ENCODE data around the gene GRIN3B. TPM values are rescaled to one million over a fixed set of nuclear protein-coding genes. Genes with fewer than 3 reads are reported as not detected.

Gene GRIN3B
- 0.95 and 2.3 TPM in 2 replicates for total RNA-seq

GRCh38 chr19:1000095-1000494 is at the start of gene GRIN3B:
Gene GRIN3B (plus strand): TSS chr19:1000419. CDS start chr19:1000438, 19 bp downstream.

GRCh38 chr19:984165-984967 is 15.9 kb upstream of the GRIN3B start, which contains the start of gene WDR18:
Gene WDR18 (plus strand): TSS chr19:984345. CDS start chr19:984354, 9 bp downstream.

GRCh38 chr19:1020868-1021425 is 20.7 kb downstream of the GRIN3B start, which contains the start of gene TMEM259:
Gene TMEM259 (minus strand): TSS chr19:1021123. CDS start chr19:1020996, 127 bp downstream.

GRCh38 chr19:1025960-1026782 is 26.0 kb downstream of the GRIN3B start, which contains the start of gene CNN2:
Gene CNN2 (plus strand): TSS chr19:1026608. CDS start chr19:1026662, 54 bp downstream.

GRCh38 chr19:1039646-1040475 is 39.6 kb downstream of the GRIN3B start, which contains the start of gene ABCA7:
Gene ABCA7 (plus strand): TSS chr19:1040107. CDS start chr19:1041362, 1,255 bp downstream.

Other genes with a start within 250 kb of the GRIN3B start
- 7.2 and 12.6 TPM in 2 replicates for gene MISP, start 249.3 kb upstream of the GRIN3B start, total RNA-seq
- 216 and 283 TPM in 2 replicates for gene PTBP1, start 203.0 kb upstream of the GRIN3B start, total RNA-seq
- 0.27 TPM in 1 of 2 replicates, not detected in the other for gene PLPPR3, start 178.5 kb upstream of the GRIN3B start, total RNA-seq
- gene AZU1, start 172.6 kb upstream of the GRIN3B start, total RNA-seq, result not detected in 2 replicates
- gene PRTN3, start 159.4 kb upstream of the GRIN3B start, total RNA-seq, result not detected in 2 replicates
- not detected in 2 replicates for gene ELANE, start 148.1 kb upstream of the GRIN3B start, total RNA-seq
- gene CFD, start 140.8 kb upstream of the GRIN3B start, total RNA-seq, result 0.55 TPM in 1 of 2 replicates, not detected in the other
- 33.8 and 34.7 TPM in 2 replicates for gene MED16, start 107.2 kb upstream of the GRIN3B start, total RNA-seq
- not detected in 2 replicates for gene RNU6-9, start 106.9 kb upstream of the GRIN3B start, total RNA-seq
- 60.8 and 91.1 TPM in 2 replicates for gene R3HDM4, start 87.2 kb upstream of the GRIN3B start, total RNA-seq
- gene KISS1R, start 83.1 kb upstream of the GRIN3B start, total RNA-seq, result not detected in 2 replicates
- 4.5 and 4.8 TPM in 2 replicates for gene ARID3A, start 74.4 kb upstream of the GRIN3B start, total RNA-seq
- gene WDR18, start 16.1 kb upstream of the GRIN3B start, total RNA-seq, result 68.2 and 87.6 TPM in 2 replicates
- gene TMEM259, start 20.7 kb downstream of the GRIN3B start, total RNA-seq, result 142 and 147 TPM in 2 replicates
- gene RNU6-2, start 21.1 kb downstream of the GRIN3B start, total RNA-seq, result not detected in 2 replicates
- 239 and 254 TPM in 2 replicates for gene CNN2, start 26.2 kb downstream of the GRIN3B start, total RNA-seq
- gene ABCA7, start 39.7 kb downstream of the GRIN3B start, total RNA-seq, result 14.0 and 24.3 TPM in 2 replicates
- gene ARHGAP45, start 66.7 kb downstream of the GRIN3B start, total RNA-seq, result 3.2 and 5.4 TPM in 2 replicates
- 125 and 242 TPM in 2 replicates for gene POLR2E, start 95.0 kb downstream of the GRIN3B start, total RNA-seq
- 302 and 333 TPM in 2 replicates for gene GPX4, start 103.6 kb downstream of the GRIN3B start, total RNA-seq
- 47.8 and 61.4 TPM in 2 replicates for gene SBNO2, start 173.8 kb downstream of the GRIN3B start, total RNA-seq
- gene STK11, start 205.4 kb downstream of the GRIN3B start, total RNA-seq, result 70.8 and 101 TPM in 2 replicates
- 2.8 and 6.2 TPM in 2 replicates for gene CBARP, start 237.6 kb downstream of the GRIN3B start, total RNA-seq
- gene ATP5F1D, start 241.3 kb downstream of the GRIN3B start, total RNA-seq, result 90.0 and 106 TPM in 2 replicates
- 17.1 and 30.5 TPM in 2 replicates for gene MIDN, start 248.2 kb downstream of the GRIN3B start, total RNA-seq